HG03378 (cell line): ENCODE results near the gene PSD4.

ENCODE experiments used
- ATAC-seq: cut with Tn5 transposase; IDR thresholded peaks from one replicate; pipeline ENCODE4 v1.9.1; 2021; ENCODE audit warnings: mild to moderate bottlenecking, moderate library complexity; ENCODE audit not compliant: unreplicated experiment

The PSD4 gene

DNA sequence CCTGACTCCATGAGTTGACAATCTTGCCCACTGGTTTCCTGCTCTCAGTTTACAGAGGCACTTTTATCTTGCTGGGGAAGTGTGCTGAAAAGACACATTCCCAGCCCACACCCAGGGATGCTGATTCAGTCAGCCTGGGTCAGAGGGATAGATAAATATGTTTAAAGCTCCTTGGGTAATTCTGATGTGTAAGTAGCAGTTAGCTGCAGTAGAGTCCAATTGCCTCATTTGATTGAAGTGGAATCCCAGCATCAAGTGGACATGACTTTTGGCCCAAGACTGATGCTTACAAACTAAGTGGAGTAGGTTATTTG lies 29.4 kb downstream of the PSD4 start:
- no peak for ATAC-seq

DNA sequence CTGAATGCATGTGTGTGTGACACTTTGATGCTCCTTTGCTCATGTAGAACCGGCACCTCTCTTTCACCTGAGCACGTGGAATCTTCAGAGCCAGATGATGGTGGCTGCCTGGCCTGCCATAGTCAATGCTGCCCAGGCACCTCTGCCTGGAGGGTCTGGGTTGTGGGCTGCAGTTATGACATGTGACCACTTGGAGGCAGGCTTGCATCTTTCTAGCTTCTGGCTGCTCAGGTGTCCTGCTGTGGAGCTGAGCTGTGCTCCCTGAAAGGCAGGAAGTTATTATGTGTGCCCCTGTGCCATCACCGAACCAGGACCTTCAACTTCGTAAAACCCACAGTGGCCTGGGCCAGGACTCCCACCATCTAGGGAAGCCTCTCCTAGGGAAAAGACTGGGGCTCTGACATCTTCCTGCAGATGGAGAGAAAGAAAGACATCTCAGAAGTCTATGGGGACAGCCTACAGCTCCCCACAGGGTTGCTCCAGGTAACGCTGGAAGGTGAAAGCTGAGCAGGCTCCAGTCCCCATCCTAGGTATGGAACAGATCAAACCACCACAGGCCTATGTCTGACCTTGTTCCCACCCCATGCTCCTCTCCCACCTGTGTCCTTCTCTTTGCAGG lies 30.2 kb downstream of the PSD4 start:
- ATAC-seq: peak; percentile 77

DNA sequence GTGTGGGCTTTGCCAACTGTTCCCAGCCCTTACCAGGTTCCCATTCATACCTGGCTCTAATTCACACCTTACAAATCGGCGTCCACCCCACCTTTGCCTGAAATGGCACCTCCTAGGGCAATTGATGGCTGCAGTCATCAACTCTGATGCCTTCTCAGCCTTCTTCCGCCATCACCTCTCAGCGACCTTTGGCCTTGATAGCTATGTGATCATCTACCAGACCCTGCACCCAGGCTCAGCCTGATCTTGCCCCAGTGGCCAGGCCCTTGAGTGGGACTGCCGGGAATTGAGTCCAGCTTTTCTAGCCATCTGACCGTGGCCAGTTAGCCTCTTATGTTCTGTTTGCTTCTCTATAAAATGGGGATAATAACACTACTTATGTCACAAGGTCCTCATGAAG lies 32.5 kb downstream of the PSD4 start:
- ATAC-seq: no peak

DNA sequence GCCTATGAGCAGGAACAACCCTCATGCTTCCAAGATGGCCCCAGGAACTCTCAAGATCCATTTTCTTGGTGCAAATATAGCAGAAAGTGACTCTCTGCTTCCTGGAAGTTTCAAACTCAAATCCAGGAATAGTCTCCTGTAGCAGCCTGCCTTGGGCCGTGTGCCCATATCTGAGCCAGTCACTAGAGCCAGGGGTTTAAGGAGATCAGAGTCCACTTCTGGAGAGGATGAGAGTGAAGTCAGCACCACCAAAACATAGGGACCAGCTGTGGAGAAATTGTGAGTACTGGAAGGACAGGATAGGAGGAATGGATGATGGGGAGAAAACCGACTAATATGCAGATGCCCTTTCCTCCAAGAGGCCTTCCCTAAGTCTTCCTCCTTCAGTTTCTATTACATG lies 33.2 kb downstream of the PSD4 start:
- no peak for ATAC-seq

DNA sequence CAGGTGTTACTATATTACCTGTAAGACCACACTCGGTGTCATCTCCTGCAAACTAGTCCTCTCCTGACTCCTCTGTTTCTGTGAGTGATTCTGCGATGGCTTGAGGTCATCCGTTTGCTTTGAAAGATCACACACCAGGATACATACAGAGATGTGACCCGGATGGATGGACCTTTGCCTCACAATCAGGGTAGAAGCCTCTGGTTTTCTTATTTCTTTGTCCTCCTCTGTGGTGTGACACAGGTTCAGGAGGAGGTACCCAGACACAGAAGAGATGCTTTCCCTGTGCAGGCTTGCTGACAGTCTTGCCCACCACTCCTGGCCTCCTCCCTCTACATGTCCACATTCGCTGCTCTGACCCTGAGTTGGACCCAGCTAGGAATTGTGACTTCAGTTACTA lies 34.6 kb downstream of the PSD4 start:
- ATAC-seq: no peak

DNA sequence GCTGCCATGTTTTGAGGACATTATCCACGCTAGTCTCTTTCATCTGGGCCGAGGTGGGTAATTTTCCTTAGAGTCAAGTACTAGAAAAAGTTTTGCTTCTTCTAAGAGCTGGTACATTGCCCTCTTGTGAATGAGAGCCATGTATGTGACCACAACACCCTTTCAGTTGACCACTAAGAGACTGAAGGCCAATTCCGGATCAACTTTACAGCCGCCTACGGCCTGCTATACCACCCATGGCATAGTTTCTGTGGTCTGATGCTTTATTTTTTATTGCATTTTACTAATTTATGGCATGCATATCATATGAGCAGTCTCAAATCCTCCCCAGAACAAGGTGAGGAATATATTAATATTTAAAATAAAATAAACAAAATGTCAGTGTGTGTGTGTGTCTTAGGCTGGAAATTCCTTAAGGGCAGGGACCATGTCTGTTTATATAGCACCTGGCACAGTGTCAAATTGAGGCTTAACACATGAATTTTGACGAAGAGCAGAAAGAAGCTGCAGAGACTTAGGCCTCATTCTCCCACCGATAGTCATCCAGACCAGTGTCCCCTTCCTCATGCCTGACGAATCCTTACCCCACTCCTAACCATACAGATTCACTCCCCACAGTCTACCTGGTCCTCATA lies 35.4 kb downstream of the PSD4 start:
- no peak for ATAC-seq

DNA sequence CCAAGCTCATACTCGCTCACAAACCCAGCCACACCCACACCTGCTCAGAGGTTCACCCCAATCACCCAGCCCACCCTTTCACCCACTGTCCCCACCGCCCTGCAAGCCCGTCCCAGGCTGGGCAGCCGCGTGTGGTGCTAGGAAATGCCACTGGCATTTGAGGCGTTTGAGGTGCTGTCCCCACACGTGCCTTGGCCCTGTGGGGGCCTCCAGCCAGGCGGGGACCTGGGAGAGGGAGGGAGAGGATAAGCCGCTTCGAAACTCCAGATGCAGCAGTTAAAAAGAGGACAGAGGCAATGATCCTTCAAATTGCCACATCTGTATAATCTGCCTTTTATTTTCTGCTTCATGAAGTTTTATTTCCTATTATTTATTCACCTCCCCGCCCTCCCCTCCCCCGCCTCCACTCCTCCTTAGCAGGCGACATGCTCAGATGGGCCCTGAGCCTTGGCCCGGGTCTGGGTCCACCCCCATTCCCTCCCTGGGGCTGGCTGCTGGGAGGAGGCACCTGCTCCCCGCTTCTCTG lies 35.9 kb downstream of the PSD4 start:
- ATAC-seq: no peak

DNA sequence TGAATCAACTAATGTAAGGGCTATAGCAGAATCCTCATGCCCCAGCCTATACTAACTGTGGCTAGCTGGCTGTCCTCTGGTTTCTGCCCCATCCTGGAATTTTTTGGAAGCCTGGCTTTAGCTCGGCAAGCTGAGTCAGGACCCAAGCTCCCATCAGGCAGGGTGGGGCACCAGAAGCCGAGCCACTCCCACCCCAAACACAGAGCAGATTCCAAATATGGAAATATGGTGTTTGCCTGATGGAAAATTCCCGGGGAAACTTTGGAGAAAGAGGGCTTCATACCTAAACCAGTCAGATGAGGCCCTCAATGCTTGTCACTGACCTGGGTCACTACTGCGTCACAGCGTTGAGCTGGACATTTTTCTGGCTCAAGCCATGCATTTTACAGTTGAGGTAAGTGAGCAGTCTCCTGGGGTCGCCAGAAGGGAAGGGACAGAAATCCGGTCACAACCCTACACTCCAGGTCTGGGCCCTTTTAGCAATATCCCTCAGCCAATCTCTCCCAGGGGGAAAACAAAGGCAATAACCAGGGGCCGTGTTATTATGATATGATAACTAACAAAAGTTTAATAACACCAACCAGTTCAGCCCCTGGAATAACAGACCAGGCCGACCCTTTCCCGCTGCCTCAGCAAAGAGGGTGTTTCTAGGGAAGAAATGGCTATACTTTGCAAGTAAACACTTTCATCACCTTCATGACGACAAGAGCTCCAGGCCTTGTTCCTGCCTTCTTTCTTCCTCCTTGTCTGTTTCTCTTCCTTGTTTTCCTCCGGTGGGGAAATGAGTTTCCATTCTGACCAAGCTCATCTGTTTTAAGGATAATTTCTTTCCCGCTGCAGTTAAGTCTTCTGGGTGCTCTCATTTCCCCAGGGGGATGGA lies 37.7 kb downstream of the PSD4 start:
- no peak for ATAC-seq

DNA sequence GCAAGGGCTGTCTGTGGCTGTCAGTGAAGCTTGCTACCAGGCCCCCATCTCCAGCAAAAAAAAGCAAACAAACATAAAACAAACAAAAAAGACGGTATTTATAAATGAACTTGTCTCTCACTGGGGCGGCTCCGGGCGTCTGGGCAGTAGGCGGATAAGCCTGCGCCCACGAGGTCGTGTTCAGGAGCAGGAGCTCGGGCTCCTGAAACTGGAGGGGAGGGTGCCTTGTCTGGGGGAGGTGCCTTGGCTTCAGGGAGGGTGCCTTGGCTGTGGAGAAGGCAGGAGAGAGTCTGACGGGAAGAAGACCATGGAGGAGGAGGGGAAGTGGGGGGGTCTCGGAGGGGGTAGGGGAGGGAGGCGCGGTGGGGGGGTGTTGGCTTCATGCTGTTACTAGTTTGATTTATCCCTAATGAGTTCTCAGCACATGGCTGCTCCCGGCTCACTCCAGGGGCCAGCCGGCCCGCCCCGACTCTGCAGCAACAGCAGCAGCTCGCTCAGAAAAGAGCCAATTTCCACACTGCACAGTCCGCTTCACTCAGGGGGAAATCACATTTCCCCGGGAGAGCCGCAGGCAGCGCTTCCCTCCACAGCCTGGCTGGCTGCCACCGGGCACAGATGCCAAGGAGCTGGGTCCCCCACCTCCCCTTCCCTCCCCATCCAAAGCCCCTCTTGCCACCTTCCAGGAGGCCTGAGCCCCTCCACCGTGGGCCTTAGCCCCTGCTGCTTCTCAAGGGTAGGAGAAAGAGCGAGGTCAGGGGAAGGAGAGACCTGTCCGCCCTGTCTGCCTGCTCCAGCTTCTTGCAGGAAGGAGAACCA lies 38.7 kb downstream of the PSD4 start:
- ATAC-seq: no peak

DNA sequence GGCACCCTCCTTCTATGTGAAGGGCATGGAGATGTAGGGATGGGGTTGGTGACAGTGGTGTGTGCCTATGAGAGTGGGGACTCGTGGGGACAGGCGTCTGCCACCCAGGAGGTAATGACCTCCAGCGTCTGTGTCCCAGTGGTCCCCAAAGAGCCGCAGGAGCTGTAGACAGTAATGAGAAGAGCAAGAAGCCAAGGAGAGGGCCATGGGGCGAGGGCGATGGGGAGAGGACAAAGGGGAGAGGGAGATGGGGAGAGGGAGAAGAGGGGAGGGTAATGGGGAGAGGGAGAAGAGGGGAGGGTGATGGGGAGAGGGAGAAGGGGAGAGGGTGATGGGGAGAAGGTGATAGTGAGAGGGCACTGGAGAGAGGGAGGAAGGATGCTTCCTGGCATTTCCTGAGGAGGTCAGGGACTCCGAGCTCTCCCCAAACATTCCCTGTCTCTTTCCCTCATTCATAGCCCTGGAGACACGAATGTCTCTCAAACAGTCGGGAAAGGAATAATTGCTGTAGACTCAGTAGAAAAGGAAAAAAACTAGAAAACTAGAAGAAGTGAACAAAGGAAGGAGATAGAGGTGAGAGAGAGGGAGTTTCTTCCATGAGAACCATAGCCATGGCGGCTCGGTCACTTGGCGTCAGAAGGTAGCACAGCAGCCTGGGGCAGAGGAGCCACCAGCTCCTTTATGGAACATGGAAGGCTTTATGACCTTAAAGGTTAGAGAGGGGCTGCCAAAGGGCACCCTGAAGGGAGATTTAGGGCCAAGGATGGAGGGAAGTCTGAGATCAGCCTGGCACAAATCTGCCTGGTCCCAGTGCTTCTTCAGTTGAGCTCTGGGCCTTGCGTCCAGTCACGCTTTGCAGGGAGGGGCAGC lies 39.5 kb downstream of the PSD4 start:
- ATAC-seq: no peak

DNA sequence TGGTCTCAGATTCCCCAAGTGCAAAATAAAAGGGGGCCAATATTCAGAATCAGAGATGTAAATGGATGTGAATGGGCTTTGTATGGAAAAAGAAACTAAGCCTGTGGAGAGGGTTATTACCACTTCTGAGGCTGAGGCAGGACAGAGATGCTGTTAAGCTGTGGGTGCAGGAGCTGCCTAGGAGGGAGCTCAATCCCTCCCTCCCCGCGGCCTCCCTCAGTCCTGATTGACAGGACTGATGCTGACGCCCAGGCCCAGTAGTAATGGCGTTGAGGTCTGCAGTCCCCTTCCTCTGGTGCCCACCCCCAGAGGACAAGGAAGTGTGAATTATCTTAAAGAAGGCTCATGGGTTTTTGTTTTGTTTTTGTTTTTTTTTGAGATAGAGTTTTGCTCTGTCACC lies 40.4 kb downstream of the PSD4 start:
- ATAC-seq: no peak

DNA sequence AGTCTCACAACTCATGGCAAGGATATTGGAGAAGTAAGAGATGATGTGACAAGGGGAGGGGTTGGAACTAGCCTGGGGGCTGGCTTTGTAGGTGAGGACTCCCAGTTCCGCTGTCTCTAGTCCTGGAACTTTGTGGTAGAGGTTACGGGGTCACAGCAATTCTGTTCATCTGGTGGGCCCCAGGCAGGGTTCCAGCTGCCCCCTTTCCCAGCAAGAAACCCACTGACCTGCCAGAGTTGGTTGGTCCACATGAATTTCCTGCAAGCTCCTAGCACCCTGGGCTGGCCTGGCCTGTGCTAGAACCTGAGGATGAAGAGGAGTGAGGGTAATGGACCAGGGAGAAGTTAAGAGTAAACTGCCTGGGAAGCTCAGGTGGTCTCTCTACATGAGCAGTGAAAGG lies 41.3 kb downstream of the PSD4 start:
- ATAC-seq: no peak

DNA sequence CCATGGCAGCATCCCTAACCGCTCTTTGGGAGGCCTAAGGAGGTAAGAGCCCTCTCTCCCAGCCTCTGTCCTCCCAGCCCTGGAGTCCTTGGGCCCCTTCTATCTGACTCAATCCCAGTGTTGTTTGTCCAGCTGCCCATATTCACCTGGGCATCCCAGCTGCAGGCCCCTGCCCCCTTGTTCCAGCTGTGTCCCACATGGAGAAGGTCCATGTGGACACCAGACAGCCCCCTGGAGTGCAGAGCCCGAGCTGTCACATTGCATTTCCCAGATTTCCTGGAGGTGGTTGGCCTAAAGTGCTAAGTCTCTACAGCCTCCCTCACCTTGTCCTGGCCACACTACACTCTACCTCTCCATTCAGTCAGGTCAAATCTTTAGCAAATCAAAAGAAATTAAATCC lies 42.5 kb downstream of the PSD4 start:
- no peak for ATAC-seq

DNA sequence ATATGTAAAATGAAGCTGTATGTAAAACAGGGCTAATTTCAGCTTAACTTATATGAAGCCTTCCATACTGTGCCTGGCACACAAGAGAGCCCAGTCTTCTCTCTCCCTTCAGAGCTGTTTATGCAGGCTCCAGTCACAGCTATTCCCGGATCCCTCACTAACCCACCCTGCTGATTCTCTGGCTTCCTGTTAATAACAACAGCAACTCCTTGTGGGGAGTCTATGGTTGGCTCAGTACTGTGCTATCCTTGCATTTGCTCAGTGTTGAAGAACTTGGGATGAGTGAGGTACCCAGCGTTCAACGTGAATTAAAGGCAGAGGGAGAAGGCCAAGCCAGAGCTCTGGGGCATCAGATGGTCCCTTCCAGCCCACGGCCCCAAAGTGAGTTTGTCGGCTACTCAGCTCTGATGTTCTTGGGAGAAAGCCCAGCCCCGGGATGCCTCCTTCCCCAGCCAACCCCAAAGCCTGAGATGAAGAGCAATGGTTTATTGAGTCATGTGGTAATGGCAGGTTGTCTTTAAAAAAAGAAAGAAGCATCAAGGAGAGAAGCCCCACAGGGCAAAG lies 43.2 kb downstream of the PSD4 start:
- no peak for ATAC-seq

DNA sequence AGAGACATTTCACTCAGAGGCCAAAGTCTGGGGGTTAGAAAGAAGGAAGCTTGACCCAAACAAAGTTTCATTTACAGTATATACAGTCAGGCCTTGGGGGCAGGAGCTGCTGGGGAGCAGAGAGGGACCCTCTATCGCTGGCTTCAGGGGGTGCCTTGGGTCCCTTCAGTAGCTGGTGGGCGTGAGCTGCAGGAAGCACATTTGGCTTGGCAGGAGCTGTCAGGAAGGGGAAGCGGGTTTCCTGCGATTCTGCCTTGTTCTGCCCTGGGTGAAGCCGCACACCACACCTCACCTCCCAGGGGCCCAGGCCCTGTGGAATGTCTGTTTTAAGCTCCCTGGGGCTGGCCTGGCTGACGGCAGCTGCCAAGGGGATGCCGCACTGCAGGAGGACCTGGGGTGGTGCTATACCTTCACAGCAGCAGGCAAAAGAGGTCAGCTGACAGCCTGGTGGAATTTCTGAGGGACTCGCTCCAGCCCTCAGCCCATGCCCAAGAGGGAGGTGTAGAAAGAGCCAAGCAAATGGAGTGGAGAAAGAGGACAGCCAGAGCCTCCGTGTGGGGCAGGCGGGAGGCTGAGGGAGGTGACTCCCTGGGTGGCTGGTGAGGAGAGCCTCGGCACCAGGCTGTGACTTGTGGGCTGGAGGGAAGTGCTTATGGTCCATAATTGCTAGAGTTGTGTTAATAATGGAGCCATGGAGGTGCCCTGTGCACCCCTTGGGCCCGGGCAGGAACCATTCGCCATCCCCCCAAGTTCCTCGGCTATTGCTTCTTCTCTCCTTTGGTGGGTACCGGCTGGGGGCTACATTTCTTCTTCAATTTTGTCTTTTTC lies 43.9 kb downstream of the PSD4 start:
- ATAC-seq: no peak

DNA sequence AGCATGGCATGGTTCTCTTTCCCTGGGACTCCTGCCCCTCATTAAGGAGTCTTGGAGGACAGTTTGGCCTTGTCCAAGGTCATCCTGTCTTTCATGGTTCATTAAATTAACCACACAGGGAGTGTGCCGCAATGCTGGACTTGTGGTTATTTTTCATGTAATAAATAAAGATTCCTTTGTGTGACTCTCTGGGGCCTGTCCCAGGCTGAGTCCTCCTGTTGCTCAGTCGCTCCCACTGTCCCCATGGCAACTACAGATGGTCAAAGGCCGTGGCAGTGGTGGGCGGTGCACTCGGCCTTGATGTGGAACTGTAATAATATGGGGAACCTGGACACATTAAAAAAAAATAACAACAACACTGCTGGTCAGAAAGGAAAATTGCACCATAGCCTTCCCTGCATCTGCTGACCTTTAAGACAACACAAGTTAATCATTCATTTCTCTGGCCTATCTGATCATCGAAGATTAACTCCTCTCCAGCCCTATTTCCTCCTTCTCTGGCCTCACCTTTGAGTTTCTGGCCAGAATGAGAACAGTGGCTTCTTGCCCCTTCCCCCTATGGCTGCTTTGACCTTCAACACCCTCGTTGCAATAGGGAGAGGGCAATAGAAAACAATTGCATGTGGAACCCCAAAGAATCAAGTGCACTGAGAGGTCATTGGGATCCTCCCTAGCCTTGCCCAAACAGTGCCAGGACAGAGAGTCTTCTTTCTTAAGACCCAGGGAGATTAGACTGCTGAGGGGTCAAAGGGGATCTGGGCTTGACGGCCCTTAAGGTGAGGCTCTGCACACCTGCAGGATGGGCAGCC lies 44.7 kb downstream of the PSD4 start:
- peak; percentile 53 for ATAC-seq

DNA sequence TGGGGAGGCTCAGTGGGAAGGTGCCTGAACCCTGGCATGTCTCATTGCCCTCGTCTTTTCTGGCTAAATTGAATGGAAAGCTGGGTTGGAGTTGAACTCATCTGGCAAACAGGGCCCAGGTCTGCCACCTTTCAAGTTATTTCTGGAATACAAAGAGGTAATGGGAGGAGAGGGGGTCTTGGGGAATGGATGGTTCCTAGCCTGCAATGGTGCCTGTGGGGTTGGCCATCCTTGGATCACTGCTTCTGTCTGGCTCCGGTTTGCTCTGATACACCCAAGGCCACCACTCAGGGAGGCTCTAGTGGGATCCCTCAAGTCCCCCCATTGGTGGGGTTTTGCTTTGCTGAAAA lies 45.3 kb downstream of the PSD4 start:
- no peak for ATAC-seq

DNA sequence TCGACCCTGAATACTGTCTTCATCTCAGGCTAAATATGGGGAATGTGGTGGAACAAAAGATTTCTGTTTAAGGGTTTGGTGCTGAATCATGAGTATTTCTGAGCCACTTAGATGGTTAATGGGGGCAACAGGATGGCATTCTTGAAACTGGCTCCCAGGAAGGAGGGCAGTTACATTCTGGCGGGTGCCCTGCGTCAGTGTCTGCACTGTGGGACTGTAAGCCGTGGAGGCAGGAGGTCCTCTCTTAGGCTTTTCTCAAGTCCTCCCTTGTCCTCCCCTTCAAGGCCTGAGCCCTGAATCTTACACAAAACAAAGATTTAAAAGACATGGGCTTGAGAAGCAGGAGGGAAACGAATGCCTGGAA lies 45.7 kb downstream of the PSD4 start:
- no peak for ATAC-seq
